ENCODE results near the gene MAD1L1. TPM values are rescaled to one million over a fixed set of nuclear protein-coding genes. Genes with fewer than 3 reads are reported as not detected.

Gene MAD1L1
- polyA plus RNA-seq, 2 donors, result 18.0 to 24.9 TPM

DNA sequence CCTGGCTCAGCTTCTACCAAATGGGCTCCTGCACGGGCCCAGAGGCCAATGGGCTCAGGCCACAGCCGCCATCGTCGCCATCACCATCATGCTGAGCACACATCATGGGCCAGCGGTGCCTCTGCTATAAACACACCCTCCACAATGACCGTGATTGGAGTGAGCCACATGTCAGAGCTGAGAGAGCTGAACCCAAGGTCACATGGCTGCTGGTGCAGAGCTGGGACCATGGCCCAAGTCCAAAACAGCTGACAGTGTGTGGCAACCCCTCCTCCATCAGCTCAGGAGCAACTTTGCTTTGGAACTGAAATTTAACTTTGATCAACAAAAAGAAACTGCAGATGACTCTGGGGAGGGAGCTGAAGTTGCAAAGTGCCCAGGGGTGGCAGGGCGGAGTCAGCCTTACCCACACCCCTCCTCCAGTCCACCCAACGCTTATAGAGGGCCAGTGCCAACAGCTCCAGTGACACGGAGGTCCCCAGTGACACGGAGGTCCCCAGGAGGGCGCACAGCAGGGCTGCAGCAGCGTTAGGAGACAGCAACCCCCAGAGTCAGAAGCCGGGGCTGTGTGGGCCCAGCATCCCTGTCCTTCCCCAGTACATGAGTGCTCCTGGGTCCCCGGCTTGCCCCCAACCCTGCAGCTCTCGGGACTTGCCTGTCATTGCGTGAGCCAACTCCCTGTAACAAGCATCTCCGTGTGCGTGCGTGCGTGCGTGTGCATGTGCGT is 313.0 kb downstream of the MAD1L1 start:
- 63 to 73% methylated on average over 22 of the region's 22 CpGs for WGBS, 2 donors
- Histone ChIP-seq H3K4me3 (ENCODE audit: low read depth in 1 of 2, low read length in 2 of 2) (no peak overlapping the region), H3K4me1 (ENCODE audit: control insufficient read depth in 2 of 2, insufficient read depth in 2 of 2, low read length in 1 of 2) (peaks cover 0 to 16% of the 10 kb centered on the region in 2 donors), H3K9me3 (ENCODE audit: control insufficient read depth in 2 of 2, insufficient read depth in 1 of 2, low read depth in 1 of 2, low read length in 1 of 2) (no peaks in the 10 kb centered on the region), H3K27me3 (ENCODE audit: control insufficient read depth in 1 of 2, insufficient read depth in 2 of 2, low read length in 2 of 2) (no peaks in the 10 kb centered on the region), H3K27ac (ENCODE audit: low read depth in 2 of 2, low read length in 1 of 2) (no peak overlapping the region), H3K36me3 (ENCODE audit: control insufficient read depth in 2 of 2, insufficient read depth in 2 of 2, low read length in 1 of 2) (peaks cover 0 to 7% of the 10 kb centered on the region in 2 donors)

- Histone ChIP-seq H3K4me1 (ENCODE audit: control insufficient read depth in 2 of 2, insufficient read depth in 2 of 2, low read length in 1 of 2) (peaks cover 0 to 17% of the 10 kb centered on the region in 2 donors), H3K9me3 (ENCODE audit: control insufficient read depth in 2 of 2, insufficient read depth in 1 of 2, low read depth in 1 of 2, low read length in 1 of 2) (no peaks in the 10 kb centered on the region), H3K4me3 (ENCODE audit: low read depth in 1 of 2, low read length in 2 of 2) (no peak overlapping the region), H3K27ac (ENCODE audit: low read depth in 2 of 2, low read length in 1 of 2) (no peak overlapping the region), H3K27me3 (ENCODE audit: control insufficient read depth in 1 of 2, insufficient read depth in 2 of 2, low read length in 2 of 2) (no peaks in the 10 kb centered on the region), H3K36me3 (ENCODE audit: control insufficient read depth in 2 of 2, insufficient read depth in 2 of 2, low read length in 1 of 2) (peaks cover 0 to 7% of the 10 kb centered on the region in 2 donors)
- 93 to 95% methylated on average over 25 of the region's 25 CpGs for WGBS, 2 donors
Measured at GRCh38 chr7:1918881-1919525, 313.7 kb downstream of the MAD1L1 start.

DNA sequence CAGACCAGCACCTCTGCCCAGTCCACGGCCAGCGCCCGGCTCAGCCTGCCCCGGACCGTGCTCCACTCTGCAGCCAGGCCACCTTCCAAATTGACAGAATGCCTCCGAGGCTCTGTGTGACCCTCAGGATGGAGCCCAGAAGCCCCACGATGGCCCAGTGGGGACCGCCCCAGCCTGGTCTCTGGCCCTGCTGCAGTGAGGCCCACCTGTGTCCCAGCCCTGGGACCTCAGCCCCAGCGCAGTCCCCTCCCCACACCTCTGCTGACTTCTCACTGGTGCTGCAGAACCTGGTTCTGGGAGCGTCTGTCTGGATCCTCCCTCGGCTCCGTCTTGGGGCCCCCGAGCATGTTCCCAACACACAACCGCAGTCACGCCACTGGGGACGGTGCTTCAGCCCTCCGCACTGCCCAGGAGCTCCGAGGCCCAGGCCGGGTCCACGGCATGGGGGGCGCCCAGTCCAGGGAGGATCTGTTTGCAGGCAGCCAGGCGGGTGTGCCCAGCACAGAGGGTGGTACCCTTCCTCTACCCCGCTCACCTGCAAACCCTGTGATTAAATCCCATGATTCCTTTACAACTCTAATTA is 314.6 kb downstream of the MAD1L1 start:
- Histone ChIP-seq H3K4me1 (ENCODE audit: control insufficient read depth in 2 of 2, insufficient read depth in 2 of 2, low read length in 1 of 2) (peaks cover 0 to 19% of the 10 kb centered on the region in 2 donors), H3K27me3 (ENCODE audit: control insufficient read depth in 1 of 2, insufficient read depth in 2 of 2, low read length in 2 of 2) (no peaks in the 10 kb centered on the region), H3K36me3 (ENCODE audit: control insufficient read depth in 2 of 2, insufficient read depth in 2 of 2, low read length in 1 of 2) (peaks cover 0 to 2% of the 10 kb centered on the region in 2 donors), H3K27ac (ENCODE audit: low read depth in 2 of 2, low read length in 1 of 2) (no peak overlapping the region), H3K4me3 (ENCODE audit: low read depth in 1 of 2, low read length in 2 of 2) (no peak overlapping the region), H3K9me3 (ENCODE audit: control insufficient read depth in 2 of 2, insufficient read depth in 1 of 2, low read depth in 1 of 2, low read length in 1 of 2) (no peaks in the 10 kb centered on the region)
- 94 to 95% methylated on average over 23 of the region's 23 CpGs for WGBS, 2 donors

GRCh38 chr7:1917221-1918062 is 315.3 kb downstream of the MAD1L1 start:
- Histone ChIP-seq H3K27ac (ENCODE audit: low read depth in 2 of 2, low read length in 1 of 2) (no peak overlapping the region), H3K36me3 (ENCODE audit: control insufficient read depth in 2 of 2, insufficient read depth in 2 of 2, low read length in 1 of 2) (peaks cover 0 to 2% of the 10 kb centered on the region in 2 donors), H3K27me3 (ENCODE audit: control insufficient read depth in 1 of 2, insufficient read depth in 2 of 2, low read length in 2 of 2) (no peaks in the 10 kb centered on the region), H3K9me3 (ENCODE audit: control insufficient read depth in 2 of 2, insufficient read depth in 1 of 2, low read depth in 1 of 2, low read length in 1 of 2) (no peaks in the 10 kb centered on the region), H3K4me1 (ENCODE audit: control insufficient read depth in 2 of 2, insufficient read depth in 2 of 2, low read length in 1 of 2) (peaks cover 0 to 17% of the 10 kb centered on the region in 2 donors), H3K4me3 (ENCODE audit: low read depth in 1 of 2, low read length in 2 of 2) (no peak overlapping the region)
- 61 to 73% methylated on average over 31 of the region's 31 CpGs for WGBS, 2 donors

DNA sequence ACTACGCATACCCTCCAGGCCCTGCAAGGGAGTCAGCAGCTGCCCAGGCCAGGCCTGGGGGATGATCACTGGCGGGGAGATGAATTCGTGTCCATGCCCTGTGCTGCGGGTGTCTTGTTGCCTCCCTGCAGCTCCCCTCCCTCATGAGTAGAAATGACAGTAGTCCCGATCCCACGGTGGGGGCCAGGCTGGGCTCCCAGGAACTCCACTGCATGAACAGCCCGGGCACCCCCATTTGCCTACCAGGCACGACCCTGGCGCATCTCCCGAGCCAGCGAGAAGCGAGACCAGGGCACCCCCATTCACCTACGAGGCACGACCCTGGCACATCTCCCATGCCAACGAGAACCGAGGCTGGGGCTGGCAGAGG is 316.2 kb downstream of the MAD1L1 start:
- WGBS, 2 donors, result 93 to 95% methylated on average over 16 of the region's 16 CpGs
- H3K36me3 ChIP-seq (ENCODE audit: control insufficient read depth in 2 of 2, insufficient read depth in 2 of 2, low read length in 1 of 2), result no peaks in the 10 kb centered on the region
- H3K4me3 ChIP-seq (ENCODE audit: low read depth in 1 of 2, low read length in 2 of 2), result no peak overlapping the region
- H3K9me3 ChIP-seq (ENCODE audit: control insufficient read depth in 2 of 2, insufficient read depth in 1 of 2, low read depth in 1 of 2, low read length in 1 of 2), result no peaks in the 10 kb centered on the region
- peaks cover 0 to 14% of the 10 kb centered on the region in 2 donors for H3K4me1 ChIP-seq (ENCODE audit: control insufficient read depth in 2 of 2, insufficient read depth in 2 of 2, low read length in 1 of 2)
- no peaks in the 10 kb centered on the region for H3K27me3 ChIP-seq (ENCODE audit: control insufficient read depth in 1 of 2, insufficient read depth in 2 of 2, low read length in 2 of 2)
- no peak overlapping the region for H3K27ac ChIP-seq (ENCODE audit: low read depth in 2 of 2, low read length in 1 of 2)

DNA sequence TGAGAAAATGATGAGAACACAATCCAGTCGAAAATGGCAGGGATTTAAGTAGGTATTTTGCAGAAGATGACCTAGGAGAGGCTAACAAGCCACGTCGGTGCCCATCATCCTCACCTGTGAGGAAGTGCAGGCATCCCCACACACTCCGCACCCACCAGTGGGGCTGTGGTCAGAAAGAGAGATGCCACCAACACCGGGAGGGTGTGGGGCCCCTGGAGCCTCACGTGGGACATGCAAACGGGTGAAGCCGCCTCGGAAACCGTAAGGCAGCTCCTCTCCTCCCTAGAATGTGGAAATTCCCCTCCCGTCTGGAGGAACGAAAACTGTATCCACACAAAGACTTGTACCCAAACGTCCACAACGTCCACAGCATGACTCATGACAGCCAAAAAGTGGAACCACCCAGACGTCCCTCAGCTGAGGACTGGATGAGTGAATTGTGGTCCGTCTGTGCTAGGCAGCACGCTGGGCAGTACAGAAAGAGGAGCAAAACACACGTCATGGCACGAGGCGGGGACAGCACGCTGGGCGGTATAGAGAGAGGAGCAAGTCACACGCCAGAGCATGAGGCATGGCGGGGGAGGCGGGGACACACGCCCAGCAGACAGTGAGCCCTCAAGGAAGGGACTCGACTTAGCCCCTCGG is 316.7 kb downstream of the MAD1L1 start:
- H3K27ac ChIP-seq (ENCODE audit: low read depth in 2 of 2, low read length in 1 of 2), result no peak overlapping the region
- no peaks in the 10 kb centered on the region for H3K9me3 ChIP-seq (ENCODE audit: control insufficient read depth in 2 of 2, insufficient read depth in 1 of 2, low read depth in 1 of 2, low read length in 1 of 2)
- 90 to 91% methylated on average over 28 of the region's 28 CpGs for WGBS, 2 donors
- no peaks in the 10 kb centered on the region for H3K36me3 ChIP-seq (ENCODE audit: control insufficient read depth in 2 of 2, insufficient read depth in 2 of 2, low read length in 1 of 2)
- H3K27me3 ChIP-seq (ENCODE audit: control insufficient read depth in 1 of 2, insufficient read depth in 2 of 2, low read length in 2 of 2), result no peaks in the 10 kb centered on the region
- no peak overlapping the region for H3K4me3 ChIP-seq (ENCODE audit: low read depth in 1 of 2, low read length in 2 of 2)
- H3K4me1 ChIP-seq (ENCODE audit: control insufficient read depth in 2 of 2, insufficient read depth in 2 of 2, low read length in 1 of 2), result peaks cover 0 to 14% of the 10 kb centered on the region in 2 donors

DNA sequence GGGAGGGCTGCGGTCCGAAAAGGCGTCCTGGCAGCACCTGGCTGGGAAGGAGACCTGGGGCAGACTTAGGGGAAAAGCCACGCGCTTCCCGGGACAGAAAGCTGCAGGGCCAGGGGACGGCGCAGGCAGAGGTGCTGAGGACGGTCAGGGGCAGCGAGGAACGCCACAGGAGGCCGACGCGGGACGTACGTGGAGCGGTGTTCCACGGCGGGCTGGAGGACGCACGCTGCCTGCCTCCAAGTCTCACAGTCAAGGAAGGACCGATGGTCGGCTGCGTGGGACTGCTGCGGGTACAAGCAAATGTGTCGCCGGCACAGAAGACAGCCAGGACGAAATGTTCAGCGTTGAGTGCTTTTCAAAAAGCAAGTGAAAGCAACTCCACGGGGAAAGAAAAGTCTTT is 317.4 kb downstream of the MAD1L1 start:
- no peak overlapping the region for H3K27ac ChIP-seq (ENCODE audit: low read depth in 2 of 2, low read length in 1 of 2)
- peaks cover 0 to 14% of the 10 kb centered on the region in 2 donors for H3K4me1 ChIP-seq (ENCODE audit: control insufficient read depth in 2 of 2, insufficient read depth in 2 of 2, low read length in 1 of 2)
- H3K9me3 ChIP-seq (ENCODE audit: control insufficient read depth in 2 of 2, insufficient read depth in 1 of 2, low read depth in 1 of 2, low read length in 1 of 2), result no peaks in the 10 kb centered on the region
- H3K4me3 ChIP-seq (ENCODE audit: low read depth in 1 of 2, low read length in 2 of 2), result no peak overlapping the region
- whole genome bisulfite sequencing, 2 donors, result 97 to 98% methylated on average over 30 of the region's 30 CpGs
- no peaks in the 10 kb centered on the region for H3K27me3 ChIP-seq (ENCODE audit: control insufficient read depth in 1 of 2, insufficient read depth in 2 of 2, low read length in 2 of 2)
- no peaks in the 10 kb centered on the region for H3K36me3 ChIP-seq (ENCODE audit: control insufficient read depth in 2 of 2, insufficient read depth in 2 of 2, low read length in 1 of 2)

DNA sequence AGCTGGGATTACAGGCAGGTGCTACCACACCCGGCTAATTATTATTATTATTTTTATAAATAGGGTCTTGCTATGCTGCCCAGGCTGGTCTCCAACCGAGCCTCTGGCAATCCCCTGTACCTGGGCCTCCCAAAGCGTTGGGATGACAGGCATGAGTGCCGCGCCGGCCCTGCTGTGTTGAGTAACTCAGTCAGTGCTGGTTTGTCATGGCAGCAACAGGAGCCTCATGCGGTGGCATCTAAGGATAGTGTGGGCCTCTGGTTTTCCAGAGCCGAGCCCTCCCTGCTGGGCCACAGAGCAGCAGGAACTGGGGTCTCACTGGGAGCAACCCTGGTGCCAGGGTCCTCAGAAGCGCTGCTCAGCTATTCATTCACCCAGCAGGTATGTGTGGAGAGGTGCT is 318.0 kb downstream of the MAD1L1 start:
- WGBS, 2 donors, result 87 to 94% methylated on average over 9 of the region's 9 CpGs
- no peaks in the 10 kb centered on the region for H3K36me3 ChIP-seq (ENCODE audit: control insufficient read depth in 2 of 2, insufficient read depth in 2 of 2, low read length in 1 of 2)
- peaks cover 0 to 11% of the 10 kb centered on the region in 2 donors for H3K4me1 ChIP-seq (ENCODE audit: control insufficient read depth in 2 of 2, insufficient read depth in 2 of 2, low read length in 1 of 2)
- H3K9me3 ChIP-seq (ENCODE audit: control insufficient read depth in 2 of 2, insufficient read depth in 1 of 2, low read depth in 1 of 2, low read length in 1 of 2), result no peaks in the 10 kb centered on the region
- no peak overlapping the region for H3K4me3 ChIP-seq (ENCODE audit: low read depth in 1 of 2, low read length in 2 of 2)
- H3K27me3 ChIP-seq (ENCODE audit: control insufficient read depth in 1 of 2, insufficient read depth in 2 of 2, low read length in 2 of 2), result no peaks in the 10 kb centered on the region
- no peak overlapping the region for H3K27ac ChIP-seq (ENCODE audit: low read depth in 2 of 2, low read length in 1 of 2)

DNA sequence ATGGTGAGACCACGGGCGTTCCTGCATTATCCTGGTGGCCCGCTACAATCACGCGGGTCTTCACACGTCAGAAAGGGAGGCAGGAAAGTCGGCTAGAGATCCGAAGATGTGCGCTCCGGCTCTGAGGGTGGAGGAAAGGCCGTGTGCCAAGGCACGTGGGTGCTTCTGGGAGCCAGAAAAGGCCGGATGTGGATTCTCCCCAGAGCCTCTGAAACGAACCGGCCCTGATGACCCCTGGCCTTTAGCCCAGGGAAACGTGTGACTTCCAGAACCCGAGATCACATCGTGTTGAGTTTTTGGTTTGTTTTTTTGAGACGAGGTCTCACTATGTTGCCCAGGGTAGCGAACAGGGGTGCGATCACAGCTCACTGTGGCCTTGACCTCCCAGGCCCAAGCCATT is 318.4 kb downstream of the MAD1L1 start:
- H3K36me3 ChIP-seq (ENCODE audit: control insufficient read depth in 2 of 2, insufficient read depth in 2 of 2, low read length in 1 of 2), result no peaks in the 10 kb centered on the region
- no peaks in the 10 kb centered on the region for H3K9me3 ChIP-seq (ENCODE audit: control insufficient read depth in 2 of 2, insufficient read depth in 1 of 2, low read depth in 1 of 2, low read length in 1 of 2)
- peaks cover 0 to 9% of the 10 kb centered on the region in 2 donors for H3K4me1 ChIP-seq (ENCODE audit: control insufficient read depth in 2 of 2, insufficient read depth in 2 of 2, low read length in 1 of 2)
- no peaks in the 10 kb centered on the region for H3K27me3 ChIP-seq (ENCODE audit: control insufficient read depth in 1 of 2, insufficient read depth in 2 of 2, low read length in 2 of 2)
- H3K4me3 ChIP-seq (ENCODE audit: low read depth in 1 of 2, low read length in 2 of 2), result no peak overlapping the region
- 71 to 85% methylated on average over 21 of the region's 21 CpGs for WGBS, 2 donors
- no peak overlapping the region for H3K27ac ChIP-seq (ENCODE audit: low read depth in 2 of 2, low read length in 1 of 2)

Measured in esophagus (tissue), 2 donors.